CD4-positive, alpha-beta T cell treated with Interleukin-15 for 1 hour (primary cell): ENCODE measurements around the gene TICAM1.
A peak's percentile ranks its signal among the peaks of the same experiment; 100 is the strongest.
"Not testable (repeated sequence)": the region's sequence is repeated elsewhere in the genome, so short reads cannot be mapped to it uniquely, and the experiment has no call there.

Experiments used
- DNase-seq: peaks from one replicate; pipeline ENCODE4 v3.0.0-alpha.2; 2020

The TICAM1 gene

DNA sequence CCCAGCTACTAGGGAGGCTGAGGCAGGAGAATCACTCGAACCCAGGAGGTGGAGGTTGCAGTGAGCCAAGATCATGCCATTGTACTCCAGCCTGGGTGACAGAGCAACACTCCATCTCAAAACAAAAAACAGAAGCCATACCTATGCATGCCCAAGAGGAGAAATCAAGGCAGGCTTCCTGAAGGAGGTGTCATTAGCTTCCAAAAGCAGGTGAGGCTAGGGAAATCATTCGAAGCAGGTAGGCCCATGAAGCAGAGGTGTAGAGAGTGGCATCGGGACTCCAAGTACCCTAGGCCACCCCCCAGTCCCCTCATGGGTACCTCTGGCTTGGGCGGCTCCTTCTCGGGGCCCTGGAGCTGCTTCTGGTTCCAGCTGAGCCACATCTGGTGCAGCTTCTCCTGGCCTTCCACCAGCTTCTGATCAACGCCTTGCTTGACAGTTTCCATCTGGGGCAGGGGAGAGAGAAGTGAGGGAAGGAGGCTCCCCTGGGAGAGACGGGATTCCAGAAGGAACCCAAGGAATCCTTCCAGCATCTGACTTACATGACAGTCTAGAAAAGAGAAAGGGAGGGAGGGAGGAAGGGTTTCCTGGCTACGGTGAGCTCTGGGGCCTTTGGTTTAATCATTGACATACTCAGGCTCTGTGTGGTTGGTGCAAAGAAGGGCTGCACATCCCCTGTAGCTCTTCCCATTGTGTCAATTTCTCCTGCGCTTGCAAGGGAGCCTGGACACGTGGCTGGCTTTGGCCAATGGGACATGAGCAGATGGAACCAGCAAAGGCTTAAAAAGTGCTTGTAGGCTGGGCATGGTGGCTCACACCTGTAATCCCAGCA, 13.1 kb upstream of the TICAM1 start:
- no peak for DNase-seq

DNA sequence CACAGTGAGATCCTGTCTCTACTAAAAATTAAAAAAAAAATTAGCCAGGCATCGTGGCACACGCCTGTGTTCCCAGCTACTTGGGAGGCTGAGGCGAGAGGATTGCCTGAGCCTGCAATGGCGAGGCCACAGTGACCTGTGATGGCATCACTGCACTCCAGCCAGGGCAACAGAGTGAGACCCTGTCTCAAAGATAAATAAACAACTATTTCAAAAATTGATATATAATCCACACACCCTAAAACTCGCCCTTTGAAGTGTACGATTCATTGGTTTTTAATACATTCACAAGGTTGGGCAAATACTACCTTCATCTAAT, 12.1 kb upstream of the TICAM1 start:
- DNase-seq: no peak

DNA sequence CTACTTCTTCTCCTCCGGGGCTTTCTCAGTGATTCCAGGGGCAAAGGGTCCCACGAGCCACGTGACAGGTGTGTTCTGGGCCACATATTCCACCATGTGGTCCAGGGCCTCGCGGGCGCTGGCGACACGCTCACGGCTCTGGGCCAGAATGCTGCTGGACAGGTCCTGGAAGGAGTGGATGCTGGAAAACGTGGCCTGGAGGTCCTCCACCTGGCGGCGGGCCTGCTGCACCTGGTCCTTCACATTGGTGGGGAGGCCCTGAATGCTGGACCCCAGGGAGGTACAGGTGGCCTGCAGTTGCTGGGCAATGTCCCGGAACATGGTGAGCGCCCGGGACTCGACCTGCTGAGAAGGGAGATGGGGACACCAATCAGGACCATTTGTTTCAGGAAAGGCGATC, 7.7 kb upstream of the TICAM1 start:
- DNase-seq: no peak

DNA sequence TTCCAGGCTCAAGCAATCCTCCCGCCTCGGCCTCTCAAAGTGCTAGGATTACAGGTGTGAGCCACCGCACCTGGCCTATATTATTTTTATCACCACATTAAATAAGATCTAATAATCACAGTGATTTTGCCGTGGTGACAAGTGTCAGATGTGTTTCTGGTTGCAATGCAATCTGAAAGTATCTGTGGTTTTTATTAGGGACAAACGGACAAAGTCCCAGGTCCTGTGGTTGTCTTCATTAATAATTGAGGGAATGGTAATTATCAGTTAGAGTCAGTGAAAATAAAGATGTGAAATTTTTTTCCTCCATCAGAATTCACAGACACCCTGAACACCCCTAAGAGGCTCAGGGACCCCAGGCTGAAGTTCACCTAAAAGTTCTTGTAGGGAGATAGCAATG, 1.3 kb upstream of the TICAM1 start:
- no peak for DNase-seq

DNA sequence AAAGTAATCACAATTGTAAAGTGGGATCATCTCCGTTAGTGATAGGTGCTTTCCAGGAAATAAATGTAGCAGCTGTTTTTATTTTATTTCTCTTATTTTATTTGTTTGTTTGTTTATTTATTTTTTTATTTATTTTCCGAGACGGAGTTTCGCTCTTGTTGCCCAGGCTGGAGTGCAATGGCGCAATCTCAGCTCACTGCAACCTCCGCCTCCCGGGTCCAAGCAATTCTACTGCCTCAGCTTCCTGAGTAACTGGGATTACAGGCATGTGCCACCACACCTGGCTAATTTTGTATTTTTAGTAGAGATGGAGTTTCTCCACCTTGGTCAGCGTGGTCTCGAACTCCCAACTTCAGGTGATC, 448 bp upstream of the TICAM1 start:
- not testable (repeated sequence) for DNase-seq

DNA sequence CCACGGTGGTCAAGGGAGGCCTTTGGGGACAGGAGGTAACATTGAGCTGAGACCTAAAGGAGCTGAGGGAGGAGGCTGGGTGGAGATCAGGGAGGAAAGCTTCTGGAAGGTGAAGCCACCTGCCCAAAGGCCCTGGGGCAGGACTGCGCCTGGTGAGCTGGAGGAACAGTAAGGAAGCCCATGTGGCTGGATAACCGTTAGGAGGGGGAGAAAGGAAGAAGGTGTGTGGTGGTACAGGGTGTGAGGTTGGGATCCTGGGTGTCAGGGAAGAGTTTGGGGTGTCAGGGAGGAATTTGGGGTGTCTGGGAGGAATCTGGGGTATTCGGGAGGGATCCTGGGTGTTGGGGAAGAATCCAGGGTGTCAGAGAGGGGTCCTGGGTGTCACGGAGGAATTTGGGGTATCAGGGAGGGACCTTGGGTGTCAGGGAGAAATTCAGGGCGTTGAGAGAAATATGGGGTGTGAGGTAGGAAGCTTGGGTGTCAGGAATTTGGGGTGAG, 695 bp downstream of the TICAM1 start:
- no peak for DNase-seq

DNA sequence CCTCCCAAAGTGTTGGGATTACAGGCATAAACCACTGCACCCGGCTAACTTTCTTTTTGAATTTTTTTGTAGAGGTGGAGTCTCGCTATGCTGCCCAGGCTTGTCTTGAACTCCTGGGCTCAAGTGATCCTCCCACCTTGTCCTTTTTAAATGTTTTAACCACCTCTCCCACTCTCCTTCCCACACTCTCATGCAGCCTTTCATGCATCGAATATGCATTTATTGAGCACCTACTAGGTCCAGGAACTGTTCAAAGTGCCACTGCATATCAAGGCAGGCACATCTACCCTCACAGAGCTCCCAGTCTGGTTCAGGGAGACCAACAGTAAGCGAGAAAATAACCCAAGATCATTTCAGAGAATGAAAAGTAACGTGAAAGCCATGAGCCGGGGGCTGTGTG, 1.2 kb downstream of the TICAM1 start:
- no peak for DNase-seq

DNA sequence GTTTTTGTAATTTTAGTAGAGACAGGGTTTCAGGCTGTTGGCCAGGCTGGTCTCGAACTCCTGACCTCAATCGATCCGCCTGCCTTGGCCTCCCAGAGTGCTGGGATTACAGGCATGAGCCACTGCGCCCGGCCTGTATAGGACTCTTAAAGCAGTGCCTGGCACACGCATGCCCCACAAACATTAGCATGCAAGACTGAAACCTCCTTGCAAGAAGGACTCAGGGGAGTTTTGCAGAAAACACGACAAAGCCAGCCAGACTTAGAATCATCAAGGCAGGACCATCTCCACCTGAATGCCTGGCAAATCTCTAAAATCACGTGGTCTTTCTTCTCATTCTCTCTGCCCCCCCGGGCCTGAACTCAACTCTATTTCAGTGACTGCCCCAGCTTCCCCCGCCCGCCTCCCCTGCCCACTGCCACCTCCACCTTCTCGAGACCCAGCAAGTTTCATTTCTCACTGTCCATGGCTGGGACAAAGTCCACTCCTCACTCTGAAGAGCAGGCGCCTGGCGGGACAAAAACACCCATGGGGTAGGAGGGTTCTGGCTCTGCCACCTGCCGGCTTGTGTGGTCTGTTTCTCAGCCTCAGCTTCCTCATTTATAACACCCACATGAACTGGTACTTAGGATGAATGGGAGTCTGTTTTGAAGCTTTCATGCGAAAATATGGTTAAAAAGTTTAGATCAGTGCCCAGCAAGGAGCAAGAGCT, 2.4 kb downstream of the TICAM1 start:
- no peak for DNase-seq

DNA sequence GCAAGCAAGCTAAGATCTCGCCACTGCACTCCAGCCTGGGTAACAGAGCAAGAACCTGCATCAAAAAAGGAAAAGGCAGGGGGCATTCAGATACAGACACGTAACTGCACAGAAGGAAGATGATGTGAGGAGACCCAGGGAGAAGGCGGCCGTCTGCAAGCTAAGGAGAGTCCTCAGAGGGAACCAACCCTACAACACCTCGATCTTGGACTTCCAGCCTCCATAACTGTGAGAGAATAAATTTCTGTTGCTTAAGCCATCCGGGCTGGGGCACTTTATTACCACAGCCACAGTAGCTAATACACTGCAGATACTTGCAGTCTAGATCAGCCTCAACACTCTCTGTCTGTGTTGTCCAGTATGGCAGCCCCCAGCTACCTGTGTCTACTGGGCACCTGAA, 7.9 kb downstream of the TICAM1 start:
- no peak for DNase-seq

DNA sequence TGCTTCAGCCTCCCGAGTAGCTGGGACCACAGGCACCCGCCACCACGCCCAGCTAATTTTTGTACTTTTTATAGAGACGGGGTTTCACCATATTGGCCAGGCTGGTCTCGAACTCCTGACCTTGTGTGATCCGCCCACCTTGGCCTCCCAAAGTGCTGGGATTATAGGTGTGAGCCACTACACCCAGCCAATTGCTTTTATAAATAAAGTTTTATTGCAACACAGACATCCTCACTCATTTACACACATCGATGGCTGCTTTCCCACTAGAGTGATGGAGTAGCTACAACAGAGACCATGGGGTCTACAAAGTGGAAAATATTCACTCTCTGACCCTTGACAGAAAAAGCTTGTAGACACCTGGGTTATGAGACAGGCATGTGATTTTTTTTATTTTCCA, 9.2 kb downstream of the TICAM1 start:
- DNase-seq: not testable (repeated sequence)

DNA sequence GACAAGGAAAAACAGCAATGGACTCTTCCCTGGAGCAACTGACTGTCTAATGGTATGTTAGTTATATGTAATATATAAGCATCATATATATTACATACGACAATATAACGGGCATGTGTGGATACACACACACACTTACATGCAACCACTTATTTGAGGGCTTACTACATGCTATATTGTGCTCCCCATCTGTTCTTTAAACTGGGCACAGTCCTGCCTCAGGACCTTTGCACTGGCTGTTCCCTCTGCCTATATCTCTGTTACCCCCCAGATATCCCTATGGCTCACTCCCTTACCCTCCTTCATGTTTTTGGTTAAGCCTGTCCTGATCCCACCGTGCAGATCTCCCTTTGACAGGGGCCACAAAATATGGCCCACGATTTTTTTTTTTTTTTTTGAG, 10.2 kb downstream of the TICAM1 start:
- DNase-seq: no peak

DNA sequence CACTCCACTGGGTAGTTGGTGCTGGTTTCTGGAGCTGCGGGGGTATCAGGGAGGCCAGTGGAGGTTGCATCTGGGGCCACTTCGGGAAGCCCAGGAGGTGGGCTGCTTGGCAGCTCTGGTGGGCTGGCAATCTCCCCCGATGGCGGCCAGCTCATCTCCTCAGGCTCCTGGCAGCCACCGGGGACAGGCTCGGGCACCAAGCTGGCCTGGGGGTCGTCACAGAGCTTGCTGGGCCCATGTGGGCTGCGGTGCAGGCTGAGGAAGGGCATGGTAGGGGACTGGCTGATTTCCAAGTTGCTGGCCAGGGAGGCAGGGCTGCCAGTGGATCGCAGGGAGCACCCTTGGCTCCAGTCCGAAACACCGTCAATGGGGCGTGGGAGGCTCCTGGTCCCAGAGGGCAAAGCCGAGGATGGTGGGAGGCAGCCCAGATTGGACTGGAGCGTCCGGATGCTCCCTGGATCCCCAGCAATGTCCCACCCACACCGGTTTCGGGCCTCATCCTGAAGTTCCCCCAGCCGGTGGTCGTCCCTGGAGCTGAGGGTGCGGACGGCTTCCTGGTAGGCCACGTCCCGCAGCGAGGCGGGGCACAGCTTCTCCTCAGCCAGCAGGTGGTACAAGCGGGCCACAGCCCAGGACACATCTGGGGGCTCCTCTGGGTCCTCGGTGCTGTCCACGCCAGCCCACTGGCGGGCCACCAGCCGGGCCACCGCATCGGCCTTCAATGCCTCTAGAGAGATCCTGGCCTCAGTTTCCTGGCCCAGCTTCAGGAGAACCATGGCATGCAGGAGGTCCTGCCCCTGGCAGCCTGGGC, 13.8 kb downstream of the TICAM1 start:
- no peak for DNase-seq

DNA sequence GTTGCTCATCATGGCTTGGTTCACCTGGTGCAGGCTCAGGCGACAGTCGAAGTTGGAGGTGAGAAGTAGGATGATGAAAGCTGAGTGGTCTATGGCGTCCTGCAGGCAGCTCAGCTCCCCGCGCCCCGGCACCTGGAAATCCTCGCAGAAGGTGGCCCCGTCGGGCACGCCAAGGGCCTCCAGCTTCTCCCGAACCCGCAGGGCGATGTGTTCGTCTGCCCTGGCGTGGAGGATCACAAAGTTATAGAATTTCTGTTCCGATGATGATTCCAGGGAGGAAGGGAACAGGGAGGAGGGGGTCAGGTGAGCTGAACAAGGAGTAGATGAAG, 14.6 kb downstream of the TICAM1 start:
- no peak for DNase-seq

DNA sequence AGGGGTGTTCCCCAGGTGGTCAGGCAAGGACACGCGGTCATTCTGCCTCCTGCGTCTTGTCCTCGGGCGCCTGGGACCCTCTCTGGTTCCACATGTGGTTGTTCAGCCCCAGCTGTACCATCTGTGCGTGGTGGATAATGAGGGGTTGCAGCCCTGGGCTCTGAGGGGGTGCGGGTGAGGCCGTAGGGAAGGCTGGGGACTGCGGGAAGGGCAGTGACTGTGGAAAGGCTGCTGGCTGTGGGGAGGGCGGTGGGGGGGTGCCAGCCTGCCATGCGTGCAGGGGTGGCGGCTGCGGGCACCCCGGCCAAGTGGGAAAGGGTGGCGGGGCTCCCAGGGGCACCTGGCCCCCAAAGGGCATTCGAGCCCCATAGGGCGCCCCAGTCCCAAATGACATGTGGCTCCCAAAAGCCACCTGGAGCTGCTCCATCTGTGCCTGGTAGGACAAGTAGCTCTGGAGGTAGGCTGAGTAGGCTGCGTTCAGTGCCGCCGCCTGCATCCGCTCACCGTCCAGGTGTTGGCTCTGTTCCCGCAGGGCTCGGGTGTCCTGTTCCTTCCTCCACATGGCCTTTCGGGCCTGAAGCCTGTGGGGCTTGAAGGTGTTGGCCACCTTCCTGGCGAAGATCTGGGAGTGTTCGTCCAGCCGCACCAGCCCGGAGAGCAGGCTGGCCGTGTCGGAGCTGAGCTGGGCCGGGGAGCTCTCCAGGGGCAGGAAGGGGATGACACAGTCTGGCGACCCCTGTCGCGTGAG, 15.1 kb downstream of the TICAM1 start:
- DNase-seq: no peak

DNA sequence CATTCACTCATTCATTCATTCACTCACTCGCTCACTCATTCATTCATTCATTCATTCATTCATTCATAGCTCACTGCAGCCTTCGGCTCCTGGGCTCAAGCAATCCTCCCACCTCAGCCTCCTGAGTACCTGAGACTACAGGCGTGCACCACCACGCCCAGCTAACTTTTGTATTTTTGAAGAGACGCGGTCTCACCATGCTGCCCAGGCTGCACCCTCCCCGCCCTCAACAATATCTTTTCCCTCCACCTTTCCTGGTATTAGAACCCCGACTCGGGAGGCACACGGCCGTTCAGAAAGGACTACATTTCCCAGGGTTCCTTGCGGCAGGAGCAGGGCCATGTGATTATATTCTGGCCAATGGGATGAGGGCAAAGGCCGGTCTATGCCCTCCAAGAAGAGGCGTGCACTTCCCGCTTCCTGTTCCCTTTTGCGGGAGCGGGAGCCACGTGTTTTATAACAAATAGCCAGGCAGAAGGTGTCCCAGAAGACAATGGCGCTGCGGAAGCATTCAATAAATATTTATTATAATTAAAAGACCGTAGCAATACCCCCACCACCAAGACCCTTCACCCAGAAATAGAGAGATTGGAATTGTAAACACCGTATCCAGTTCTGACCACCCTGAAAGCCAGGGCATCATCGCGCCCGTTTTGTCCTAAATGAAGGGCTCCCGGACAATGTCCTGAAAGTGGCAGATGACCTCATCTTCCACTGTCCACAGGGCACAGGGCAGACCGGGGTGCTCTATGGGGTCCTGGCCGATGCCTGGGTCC, 15.9 kb downstream of the TICAM1 start:
- DNase-seq: peak; percentile 82

DNA sequence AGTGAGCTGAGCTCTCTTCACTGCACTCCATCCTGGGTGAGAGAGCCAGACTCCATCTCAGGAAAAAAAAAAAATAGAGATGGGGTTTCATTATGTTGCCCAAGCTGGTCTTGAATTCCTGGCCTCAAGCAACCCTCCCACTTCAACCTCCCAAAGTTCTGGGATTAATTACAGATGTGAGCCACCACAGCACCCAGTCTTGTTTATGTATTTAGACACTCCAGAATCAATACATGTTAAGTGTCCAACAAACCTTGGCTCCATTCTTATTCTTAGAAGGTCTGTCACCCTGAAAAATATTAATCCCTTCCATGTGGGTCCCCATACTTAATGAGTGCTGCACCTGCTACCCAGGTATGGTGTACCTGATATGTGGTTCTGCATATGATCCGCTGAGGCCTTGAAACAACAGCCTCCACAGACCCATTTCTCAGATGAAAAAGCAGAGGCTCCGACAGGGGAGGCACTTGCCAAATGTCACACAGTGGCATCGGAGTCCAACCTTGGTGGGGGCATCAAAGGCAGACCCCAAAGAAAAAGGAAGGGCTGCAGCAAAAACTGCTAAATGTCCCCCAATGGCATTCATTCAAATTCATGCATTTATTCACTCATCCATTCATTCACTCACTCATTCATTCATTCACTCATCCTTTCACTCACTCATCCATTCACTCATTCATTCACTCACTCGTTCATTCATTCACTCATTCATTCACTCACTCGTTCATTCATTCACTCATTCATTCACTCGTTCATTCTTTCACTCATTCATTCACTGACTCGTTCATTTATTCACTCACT, 16.7 kb downstream of the TICAM1 start:
- no peak for DNase-seq

DNA sequence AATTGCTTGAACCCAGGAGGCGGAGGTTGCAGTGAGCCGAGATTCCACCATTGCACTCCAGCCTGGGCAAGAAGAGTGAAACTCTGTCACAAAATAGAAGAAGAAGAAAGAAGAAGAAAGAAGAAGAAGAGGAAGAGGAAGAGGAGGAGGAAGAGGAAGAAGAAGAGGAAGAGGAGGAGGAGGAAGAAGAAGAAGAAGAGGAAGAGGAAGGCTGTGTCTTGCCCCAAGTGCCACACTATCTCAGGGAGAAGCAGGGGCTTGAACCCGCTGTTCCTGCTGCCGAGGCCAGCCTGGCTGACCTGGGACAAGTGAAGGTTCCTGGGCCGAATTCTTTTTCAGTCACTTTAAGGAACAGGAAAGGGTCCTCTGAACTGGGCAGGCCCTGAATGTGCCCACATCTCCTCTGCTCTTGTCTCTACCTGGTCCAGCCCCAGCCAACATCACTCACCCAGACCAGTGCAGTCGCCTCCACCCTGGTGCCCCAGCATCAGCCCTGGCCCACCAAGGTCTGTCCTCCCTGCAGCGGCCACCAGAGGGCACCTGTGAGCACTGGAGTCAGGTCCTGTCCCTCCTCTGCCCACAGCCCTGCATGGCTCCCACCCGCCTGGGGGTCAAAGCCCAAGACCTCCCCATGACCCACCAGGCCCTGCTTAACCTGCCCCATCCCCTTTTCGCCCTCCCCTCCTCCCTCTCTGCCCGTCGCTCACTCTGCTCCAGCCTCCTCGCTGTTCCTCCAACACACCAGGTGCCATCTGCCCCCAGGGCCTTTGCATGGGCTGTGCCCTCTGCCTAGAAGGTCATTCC, 20.0 kb downstream of the TICAM1 start:
- peak; percentile 80 for DNase-seq

DNA sequence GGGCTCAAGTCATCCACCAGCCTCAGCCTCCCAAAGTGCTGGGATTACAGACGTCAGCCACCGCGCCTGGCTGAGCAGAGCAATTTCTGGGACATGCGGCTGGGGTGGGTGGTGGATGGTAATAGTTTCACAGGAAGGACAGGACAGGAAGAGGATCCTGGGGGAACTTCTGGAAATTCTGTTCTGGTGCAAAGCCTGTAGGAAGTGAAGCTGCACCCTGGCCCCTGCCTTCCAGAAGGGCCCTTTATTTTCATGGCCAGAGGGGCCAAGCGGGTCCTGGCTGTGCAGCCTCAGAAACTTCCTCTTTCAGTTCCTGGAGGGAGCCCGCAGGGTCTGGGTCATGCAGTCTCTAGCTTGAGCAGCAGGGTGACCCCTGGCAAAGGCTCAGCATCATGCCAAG, 24.3 kb downstream of the TICAM1 start:
- peak; percentile 54 for DNase-seq

DNA sequence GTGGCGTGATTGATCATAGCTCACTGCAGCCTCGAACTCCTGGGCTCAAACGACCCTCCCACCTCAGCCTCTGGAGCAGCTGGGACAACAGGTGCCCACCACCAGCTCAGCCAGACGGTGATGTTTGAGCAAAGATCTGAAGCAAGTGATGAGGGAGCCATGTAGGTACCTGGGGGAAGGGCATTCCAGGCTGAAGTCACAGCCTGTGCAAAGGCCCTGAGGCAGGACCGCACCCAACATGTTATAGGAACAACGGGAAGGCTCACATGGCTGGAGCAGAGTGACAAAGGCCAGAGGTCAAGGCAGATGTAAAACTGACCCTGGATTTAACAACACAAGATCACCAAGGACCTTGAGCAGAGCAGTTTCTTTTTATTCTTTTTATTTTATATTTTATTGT, 25.1 kb downstream of the TICAM1 start:
- DNase-seq: no peak

DNA sequence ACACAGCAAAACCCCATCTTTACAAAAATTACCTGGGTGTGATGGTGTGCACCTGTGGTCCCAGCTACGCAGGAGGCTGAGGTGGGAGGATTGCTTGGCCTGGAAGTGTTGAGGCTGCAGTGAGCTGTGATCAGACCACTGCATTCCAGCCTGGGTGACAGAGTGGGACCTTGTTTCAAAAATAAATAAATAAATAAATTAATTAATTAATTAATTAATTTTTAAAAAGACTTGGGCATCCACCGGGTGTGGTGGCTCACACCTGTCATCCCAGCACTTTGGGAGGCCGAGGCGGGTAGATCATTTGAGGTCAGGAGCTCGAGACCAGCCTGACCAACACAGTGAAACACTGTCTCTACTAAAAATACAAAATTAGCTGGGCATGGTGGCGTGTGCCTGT, 26.4 kb downstream of the TICAM1 start:
- DNase-seq: not testable (repeated sequence)
